GM18867 (cell line): Measurements from ENCODE around the gene LTK.
"Not testable (repeated sequence)": the region's sequence is repeated elsewhere in the genome, so short reads cannot be mapped to it uniquely, and the experiment has no call there.

ENCODE experiments used
- ATAC-seq: cut with Tn5 transposase; IDR thresholded peaks from one replicate; pipeline ENCODE4 v1.9.1; 2021; ENCODE audit warnings: mild to moderate bottlenecking, moderate library complexity; ENCODE audit not compliant: unreplicated experiment

LTK gene

GRCh38 chr15:41480396-41481140, 33.1 kb downstream of the LTK start:
- ATAC-seq = no peak

- ATAC-seq = no peak
Observed at GRCh38 chr15:41476416-41477048, 37.1 kb downstream of the LTK start.

GRCh38 chr15:41474941-41475340, 38.7 kb downstream of the LTK start:
- no peak for ATAC-seq

- no peak for ATAC-seq
Observed at GRCh38 chr15:41474436-41474835, 39.2 kb downstream of the LTK start.

GRCh38 chr15:41473418-41473817, 40.2 kb downstream of the LTK start:
- ATAC-seq = no peak

GRCh38 chr15:41469644-41470043, 44.0 kb downstream of the LTK start:
- not testable (repeated sequence) for ATAC-seq

- no peak for ATAC-seq
Observed at GRCh38 chr15:41466711-41467110, 46.9 kb downstream of the LTK start.

- ATAC-seq = no peak
Observed at GRCh38 chr15:41465822-41466421, 47.7 kb downstream of the LTK start.

- no peak for ATAC-seq
Observed at GRCh38 chr15:41464889-41465580, 48.6 kb downstream of the LTK start.

- ATAC-seq = no peak
Observed at GRCh38 chr15:41462084-41462795, 51.4 kb downstream of the LTK start.
